IMR-90 (cell line): ENCODE measurements around the gene HRH3. TPM values are rescaled to one million over a fixed set of nuclear protein-coding genes. Genes with fewer than 3 reads are reported as not detected.

Source experiments
- ATAC-seq: fragments of 200-7000 bp; cut with Tn5 transposase; 2 replicates; pipeline ENCODE4 v1.9.1; 2020; ENCODE audit warnings: low read depth, mild to moderate bottlenecking, moderate library complexity
- BruUV-seq: library from RNA; stranded (reverse); fragments of 400-500 nt; replicated peaks from 2 replicates; lab custom pipeline; 2021; lab: Mats Ljungman, UMichigan
- CTCF ChIA-PET: fragments of 300-600 bp; formaldehyde crosslinking; extraction: SDS; loops from one replicate; lab custom pipeline; 2021; ENCODE audit warnings: antibody characterized with exemption; lab: Yijun Ruan, JAX
- POLR2A ChIA-PET: fragments of 300-600 bp; sonication (Branson Sonifier 250); formaldehyde crosslinking; loops from one replicate; lab custom pipeline; 2022; ENCODE audit warnings: antibody characterized with exemption; ENCODE audit not compliant: unreplicated experiment; lab: Charles Lee
- DNase-seq: peaks from one replicate; pipeline ENCODE4 v3.0.0; 2013
- H2AFZ ChIP-seq: replicated peaks from 2 replicates; pipeline ENCODE3; 2013; ENCODE audit warnings: low read length, mild to moderate bottlenecking; ENCODE audit not compliant: poor library complexity
- H2AK5ac ChIP-seq: 2 replicates; pipeline ENCODE4 v1.6.1; 2013; ENCODE audit warnings: low read depth, low read length, inconsistent platforms
- H2AK9ac ChIP-seq: replicated peaks from 2 replicates; pipeline ENCODE3; 2013; ENCODE audit warnings: mild to moderate bottlenecking, low read depth, low read length, moderate library complexity; ENCODE audit not compliant: poor library complexity
- H2BK120ac ChIP-seq: 2 replicates; pipeline ENCODE4 v1.6.1; 2013; ENCODE audit warnings: low read depth, low read length, inconsistent platforms
- H2BK15ac ChIP-seq: 3 replicates; pipeline ENCODE4 v1.6.1; 2013; ENCODE audit warnings: low read depth, low read length, inconsistent platforms
- H2BK20ac ChIP-seq: 2 replicates; pipeline ENCODE4 v1.6.1; 2013; ENCODE audit warnings: low read depth, mild to moderate bottlenecking, inconsistent platforms, low read length, moderate library complexity
- H2BK5ac ChIP-seq: 2 replicates; pipeline ENCODE4 v1.6.1; 2013; ENCODE audit warnings: mild to moderate bottlenecking, low read depth, low read length, inconsistent platforms; ENCODE audit not compliant: poor library complexity, severe bottlenecking
- H3K14ac ChIP-seq: replicated peaks from 2 replicates; pipeline ENCODE4 v1.6.1; 2013; ENCODE audit warnings: low read depth, low read length, inconsistent platforms
- H3K18ac ChIP-seq: 2 replicates; pipeline ENCODE4 v1.6.1; 2013; ENCODE audit warnings: low read depth, low read length, control low read depth
- H3K23ac ChIP-seq: 2 replicates; pipeline ENCODE4 v1.6.1; 2013; ENCODE audit warnings: low read depth, low read length, inconsistent platforms
- H3K27ac ChIP-seq: 2 replicates; pipeline ENCODE4 v1.5.1; 2013; ENCODE audit warnings: mild to moderate bottlenecking, control low read depth, low read length; ENCODE audit not compliant: insufficient read depth
- H3K27me3 ChIP-seq: 2 replicates; pipeline ENCODE4 v1.6.1; 2013; ENCODE audit warnings: low read length; ENCODE audit not compliant: control insufficient read depth, insufficient read depth
- H3K36me3 ChIP-seq: 2 replicates; pipeline ENCODE4 v1.6.1; 2013; ENCODE audit warnings: low read length, mixed read lengths; ENCODE audit not compliant: control insufficient read depth, insufficient read depth
- H3K4ac ChIP-seq: 2 replicates; pipeline ENCODE4 v1.6.1; 2013; ENCODE audit warnings: low read depth, low read length, inconsistent platforms
- H3K4me1 ChIP-seq: 2 replicates; pipeline ENCODE4 v1.6.1; 2013; ENCODE audit warnings: low read length, mixed read lengths; ENCODE audit not compliant: control insufficient read depth, insufficient read depth
- H3K4me2 ChIP-seq: 2 replicates; pipeline ENCODE4 v1.6.1; 2013; ENCODE audit warnings: low read depth, mild to moderate bottlenecking, control low read depth, low read length, moderate library complexity
- H3K4me3 ChIP-seq: 2 replicates; pipeline ENCODE4 v1.5.1; 2013; ENCODE audit warnings: low read depth, mild to moderate bottlenecking, control low read depth, low read length, moderate library complexity; ENCODE audit not compliant: insufficient read depth
- H3K56ac ChIP-seq: 2 replicates; pipeline ENCODE4 v1.6.1; 2013; ENCODE audit warnings: low read length, inconsistent platforms; ENCODE audit not compliant: insufficient read depth; ENCODE audit errors: extremely low read depth
- H3K79me1 ChIP-seq, 2 experiments: 2 replicates each; pipeline ENCODE4 v1.6.1; 2013; ENCODE audit warnings: low read length in 2 of 2, inconsistent platforms in 1 of 2, low read depth in 1 of 2
- H3K9ac ChIP-seq: 2 replicates; pipeline ENCODE4 v1.6.1; 2013; ENCODE audit warnings: low read depth, low read length, control low read depth
- H3K9me1 ChIP-seq: 2 replicates; pipeline ENCODE4 v1.6.1; 2013; ENCODE audit warnings: low read length, inconsistent platforms; ENCODE audit not compliant: insufficient read depth
- H3K9me3 ChIP-seq: 2 replicates; pipeline ENCODE4 v1.6.1; 2013; ENCODE audit warnings: low read length; ENCODE audit not compliant: control insufficient read depth, insufficient read depth
- H4K20me1 ChIP-seq: 2 replicates; pipeline ENCODE4 v1.6.1; 2013; ENCODE audit warnings: low read length, inconsistent platforms; ENCODE audit not compliant: insufficient read depth
- H4K5ac ChIP-seq: 2 replicates; pipeline ENCODE4 v1.6.1; 2013; ENCODE audit warnings: mild to moderate bottlenecking, low read depth, low read length, control low read depth
- H4K8ac ChIP-seq, 2 experiments: 2 replicates each; pipeline ENCODE4 v1.6.1; 2013; ENCODE audit warnings: low read depth in 2 of 2, low read length in 2 of 2, control low read depth in 1 of 2, inconsistent platforms in 1 of 2
- H4K91ac ChIP-seq: 2 replicates; pipeline ENCODE4 v1.6.1; 2013; ENCODE audit warnings: low read depth, low read length, inconsistent platforms; ENCODE audit not compliant: insufficient read depth
- BHLHE40 ChIP-seq: fragments of 150-350 bp; IDR thresholded peaks from 2 replicates; pipeline ENCODE4 v1.6.1; 2016; ENCODE audit warnings: mild to moderate bottlenecking, low read depth, low read length
- CEBPB ChIP-seq: IDR thresholded peaks from 2 replicates; pipeline ENCODE4 v1.6.1; 2012; ENCODE audit warnings: low read depth, low read length, improper control_type of control experiment
- CHD1 ChIP-seq: IDR thresholded peaks from 2 replicates; pipeline ENCODE4 v1.6.1; 2012; ENCODE audit warnings: low read depth, low read length, improper control_type of control experiment
- MAZ ChIP-seq: IDR thresholded peaks from 2 replicates; pipeline ENCODE4 v1.6.1; 2012; ENCODE audit warnings: low read depth, mild to moderate bottlenecking, low read length, improper control_type of control experiment, moderate library complexity, borderline replicate concordance
- MXI1 ChIP-seq: IDR thresholded peaks from 2 replicates; pipeline ENCODE4 v1.6.1; 2012; ENCODE audit warnings: low read depth, mild to moderate bottlenecking, low read length, moderate library complexity, borderline replicate concordance
- NFE2L2 ChIP-seq: fragments of 150-350 bp; IDR thresholded peaks from 2 replicates; pipeline ENCODE4 v1.6.1; 2016; ENCODE audit warnings: low read depth, mild to moderate bottlenecking, low read length
- POLR2A ChIP-seq: IDR thresholded peaks from 2 replicates; pipeline ENCODE4 v1.6.1; 2012; ENCODE audit warnings: mild to moderate bottlenecking, low read depth, low read length
- RAD21 ChIP-seq: IDR thresholded peaks from 2 replicates; pipeline ENCODE4 v1.6.1; 2012; ENCODE audit warnings: low read length, improper control_type of control experiment
- RCOR1 ChIP-seq: IDR thresholded peaks from 2 replicates; pipeline ENCODE4 v1.6.1; 2012; ENCODE audit warnings: mild to moderate bottlenecking, low read length, improper control_type of control experiment; ENCODE audit not compliant: insufficient replicate concordance
- SMC3 ChIP-seq: fragments of 150-350 bp; IDR thresholded peaks from 2 replicates; pipeline ENCODE4 v1.6.1; 2016; ENCODE audit warnings: low read depth, mild to moderate bottlenecking, antibody characterized with exemption, low read length, moderate library complexity
- WGBS, 2 experiments: methylation state at CpG; one replicate each; pipeline versions ENCODE4 v1.1.5 to v1.1.7; 2013; ENCODE audit warnings: missing lambda C conversion rate in 2 of 2; ENCODE audit not compliant: insufficient read length in 1 of 2; ENCODE audit errors: extremely low coverage in 2 of 2; 5-methylcytosine and 5-hydroxymethylcytosine counted together
- dilution Hi-C: fragments of 300-500 bp; cut with HindIII; formaldehyde crosslinking; loops from one replicate; pipeline ENCODE4 v1.14.3; 2018; ENCODE audit warnings: low sequenced_read_pairs; ENCODE audit not compliant: unreplicated experiment
- in situ Hi-C: fragments of 300-500 bp; cut with MboI; formaldehyde crosslinking; loops from 3 replicates; pipeline ENCODE4 v1.14.3; 2019; ENCODE audit warnings: low sequenced_read_pairs, inconsistent platforms, mixed read lengths
- intact Hi-C: fragments of 100-400 bp; cut with micrococcal nuclease; formaldehyde crosslinking; loops from 2 replicates; pipeline ENCODE4 v1.10.0; 2022
- polyA plus RNA-seq, 3 experiments: library from polyadenylated mRNA; depleted of rRNA; stranded (reverse); fragments of >200 nt; gene quantifications; 2 replicates each; pipeline ENCODE4 v1.2.3, GENCODE V29; 2012; ENCODE audit warnings: low replicate concordance in 1 of 3
- total RNA-seq: library from RNA; depleted of rRNA; stranded (reverse); fragments of >200 nt; gene quantifications from 2 replicates; pipeline ENCODE4 v1.2.3, GENCODE V29; 2012
- TF ChIP-seq, protein P1 (sequence below): fragments of 150-350 bp; IDR thresholded peaks from 2 replicates; pipeline ENCODE4 v1.6.1; 2017; ENCODE audit warnings: mild to moderate bottlenecking, antibody characterized with exemption, low read length, low read depth
- TF ChIP-seq, protein P2 (sequence below): conservative IDR thresholded peaks from 2 replicates; pipeline ENCODE4 v1.5.1; 2012; ENCODE audit warnings: mild to moderate bottlenecking, low read depth, low read length, improper control_type of control experiment

Gene HRH3
- total and polyA plus RNA-seq, 2 of the 4 experiments (the other 2 are of a cell fraction) = not detected

DNA sequence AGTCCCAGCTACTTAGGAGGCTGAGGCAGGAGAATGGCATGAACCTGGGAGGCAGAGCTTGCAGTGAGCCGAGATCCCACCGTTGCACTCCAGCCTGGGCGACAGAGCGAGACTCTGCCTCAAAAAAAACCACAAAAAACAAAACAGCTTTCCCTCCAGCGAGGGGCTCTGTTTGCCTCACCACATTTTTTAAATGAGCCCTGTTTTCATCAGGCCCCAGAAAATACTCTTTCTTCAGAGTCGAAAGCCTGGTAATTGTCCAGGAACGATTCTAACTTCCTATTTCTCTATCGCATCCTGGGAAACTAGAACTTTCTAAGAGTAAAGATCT is 25.0 kb downstream of the HRH3 start:
- CTCF ChIA-PET = no interaction called here
- Histone ChIP-seq H3K79me1 (peaks cover 8 to 37% of the 10 kb centered on the region in 2 experiments; a peak in 3 of 4 replicates), H4K91ac (no peak overlapping the region), H2AK9ac (no peak overlapping the region), H3K36me3 (peaks cover 39% of the 10 kb centered on the region), H3K56ac (no peak overlapping the region), H3K27me3 (no peaks in the 10 kb centered on the region), H3K9ac (no peak overlapping the region), H4K8ac (no peak overlapping the region), H3K4ac (no peak overlapping the region), H3K14ac (no peak overlapping the region), H3K9me1 (no peaks in the 10 kb centered on the region; the same call in 1 of the 2 replicates), H4K20me1 (peaks cover 10% of the 10 kb centered on the region; the same call in 1 of the 2 replicates), H3K27ac (no peak overlapping the region), H4K5ac (no peak overlapping the region), H2AK5ac (no peak overlapping the region), H2AFZ (no peak overlapping the region), H2BK120ac (no peak overlapping the region), H2BK5ac (no peak overlapping the region), H3K18ac (no peak overlapping the region), H2BK20ac (no peak overlapping the region), H3K4me3 (no peak overlapping the region), H3K23ac (no peak overlapping the region), H3K4me1 (no peaks in the 10 kb centered on the region), H3K4me2 (no peak overlapping the region), H3K9me3 (no peaks in the 10 kb centered on the region), H2BK15ac (no peak overlapping the region)
- ATAC-seq (no peak), DNase-seq (no peak)
- POLR2A ChIA-PET = no interaction called here
- no TSS peak for BruUV-seq
- 87% methylated on average over 3 of the region's 8 CpGs; no CpG with 5 or more reads in 1 of the 2 experiments for WGBS, 2 experiments
- TF ChIP-seq POLR2A = no peak
- no peak for TF ChIP-seq RCOR1
- no peak for TF ChIP-seq SMC3
- TF ChIP-seq MXI1 = no peak
- TF ChIP-seq, protein P1, sequence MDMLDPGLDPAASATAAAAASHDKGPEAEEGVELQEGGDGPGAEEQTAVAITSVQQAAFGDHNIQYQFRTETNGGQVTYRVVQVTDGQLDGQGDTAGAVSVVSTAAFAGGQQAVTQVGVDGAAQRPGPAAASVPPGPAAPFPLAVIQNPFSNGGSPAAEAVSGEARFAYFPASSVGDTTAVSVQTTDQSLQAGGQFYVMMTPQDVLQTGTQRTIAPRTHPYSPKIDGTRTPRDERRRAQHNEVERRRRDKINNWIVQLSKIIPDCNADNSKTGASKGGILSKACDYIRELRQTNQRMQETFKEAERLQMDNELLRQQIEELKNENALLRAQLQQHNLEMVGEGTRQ = no peak
- TF ChIP-seq, protein P2, sequence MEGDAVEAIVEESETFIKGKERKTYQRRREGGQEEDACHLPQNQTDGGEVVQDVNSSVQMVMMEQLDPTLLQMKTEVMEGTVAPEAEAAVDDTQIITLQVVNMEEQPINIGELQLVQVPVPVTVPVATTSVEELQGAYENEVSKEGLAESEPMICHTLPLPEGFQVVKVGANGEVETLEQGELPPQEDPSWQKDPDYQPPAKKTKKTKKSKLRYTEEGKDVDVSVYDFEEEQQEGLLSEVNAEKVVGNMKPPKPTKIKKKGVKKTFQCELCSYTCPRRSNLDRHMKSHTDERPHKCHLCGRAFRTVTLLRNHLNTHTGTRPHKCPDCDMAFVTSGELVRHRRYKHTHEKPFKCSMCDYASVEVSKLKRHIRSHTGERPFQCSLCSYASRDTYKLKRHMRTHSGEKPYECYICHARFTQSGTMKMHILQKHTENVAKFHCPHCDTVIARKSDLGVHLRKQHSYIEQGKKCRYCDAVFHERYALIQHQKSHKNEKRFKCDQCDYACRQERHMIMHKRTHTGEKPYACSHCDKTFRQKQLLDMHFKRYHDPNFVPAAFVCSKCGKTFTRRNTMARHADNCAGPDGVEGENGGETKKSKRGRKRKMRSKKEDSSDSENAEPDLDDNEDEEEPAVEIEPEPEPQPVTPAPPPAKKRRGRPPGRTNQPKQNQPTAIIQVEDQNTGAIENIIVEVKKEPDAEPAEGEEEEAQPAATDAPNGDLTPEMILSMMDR = no peak
- TF ChIP-seq NFE2L2 = no peak
- TF ChIP-seq RAD21 = no peak
- no peak for TF ChIP-seq BHLHE40
- TF ChIP-seq CEBPB = no peak
- TF ChIP-seq MAZ = no peak
- TF ChIP-seq CHD1 = no peak
- in situ Hi-C loops = no loop called here
- dilution Hi-C loops = no loop called here
- intact Hi-C loops = no loop called here
